Measurements from ENCODE around the gene OLIG2. TPM values are rescaled to one million over a fixed set of nuclear protein-coding genes. Genes with fewer than 3 reads are reported as not detected.
A peak's percentile ranks its signal among the peaks of the same experiment; 100 is the strongest.

Gene OLIG2
- total RNA-seq (not detected), polyA plus RNA-seq (not detected)

DNA sequence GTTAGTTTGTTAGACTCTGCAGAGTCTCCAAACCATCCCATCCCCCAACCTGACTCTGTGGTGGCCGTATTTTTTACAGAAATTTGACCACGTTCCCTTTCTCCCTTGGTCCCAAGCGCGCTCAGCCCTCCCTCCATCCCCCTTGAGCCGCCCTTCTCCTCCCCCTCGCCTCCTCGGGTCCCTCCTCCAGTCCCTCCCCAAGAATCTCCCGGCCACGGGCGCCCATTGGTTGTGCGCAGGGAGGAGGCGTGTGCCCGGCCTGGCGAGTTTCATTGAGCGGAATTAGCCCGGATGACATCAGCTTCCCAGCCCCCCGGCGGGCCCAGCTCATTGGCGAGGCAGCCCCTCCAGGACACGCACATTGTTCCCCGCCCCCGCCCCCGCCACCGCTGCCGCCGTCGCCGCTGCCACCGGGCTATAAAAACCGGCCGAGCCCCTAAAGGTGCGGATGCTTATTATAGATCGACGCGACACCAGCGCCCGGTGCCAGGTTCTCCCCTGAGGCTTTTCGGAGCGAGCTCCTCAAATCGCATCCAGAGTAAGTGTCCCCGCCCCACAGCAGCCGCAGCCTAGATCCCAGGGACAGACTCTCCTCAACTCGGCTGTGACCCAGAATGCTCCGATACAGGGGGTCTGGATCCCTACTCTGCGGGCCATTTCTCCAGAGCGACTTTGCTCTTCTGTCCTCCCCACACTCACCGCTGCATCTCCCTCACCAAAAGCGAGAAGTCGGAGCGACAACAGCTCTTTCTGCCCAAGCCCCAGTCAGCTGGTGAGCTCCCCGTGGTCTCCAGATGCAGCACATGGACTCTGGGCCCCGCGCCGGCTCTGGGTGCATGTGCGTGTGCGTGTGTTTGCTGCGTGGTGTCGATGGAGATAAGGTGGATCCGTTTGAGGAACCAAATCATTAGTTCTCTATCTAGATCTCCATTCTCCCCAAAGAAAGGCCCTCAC lies at the start of gene OLIG2:
Gene OLIG2 (plus strand): TSS at position 447 of the 954 bp plus-strand sequence. CDS start 928 bp downstream, outside the sequence.
- Histone ChIP-seq H3K4me3 (ENCODE audit: low read length in 2 of 2) (no peak within 1 kb of the TSS), H3K27ac (ENCODE audit: low read depth, low read length) (no peak within 1 kb of the TSS), H3K4me1 (ENCODE audit: insufficient read depth, low read length) (peaks cover 63% of the 10 kb centered on the region), H3K27me3 (ENCODE audit: insufficient read depth, low read length) (peaks cover 88% of the 10 kb centered on the region), H3K36me3 (ENCODE audit: insufficient read depth, low read length) (no peaks in the 10 kb centered on the region), H3K9me3 (ENCODE audit: control insufficient read depth in 1 of 2, low read length in 2 of 2) (no peaks in the 10 kb centered on the region)
- DNase-seq = no peak
- ChIA-PET POLR2A (ENCODE audit: partially characterized antibody) (no interaction called here), CTCF (ENCODE audit: partially characterized antibody) (interaction anchor here (1.0 kb wide), 1 partner anchor 172 kb away, joined by 3 read pairs; no protein-coding TSS in a partner anchor)
- peaks cover 23 to 70% (median 48%) of the 10 kb centered on the region in 4 donors for H3K4me1 Mint-ChIP-seq
- peaks cover 65% of the 10 kb centered on the region in 2 donors for H3K27me3 Mint-ChIP-seq
- H3K9me3 Mint-ChIP-seq = peaks cover 0 to 14% (median 0%) of the 10 kb centered on the region in 8 donors
- no peaks in the 10 kb centered on the region for H3K36me3 Mint-ChIP-seq
- intact Hi-C loops (cut with micrococcal nuclease) = no loop called here
- H3K4me3 Mint-ChIP-seq = peak within 1 kb of the TSS; percentile 26 to 86 (median 47)
- peak within 1 kb of the TSS in 3 of 7 donors; percentile 41 to 70 (median 46) for H3K27ac Mint-ChIP-seq

DNA sequence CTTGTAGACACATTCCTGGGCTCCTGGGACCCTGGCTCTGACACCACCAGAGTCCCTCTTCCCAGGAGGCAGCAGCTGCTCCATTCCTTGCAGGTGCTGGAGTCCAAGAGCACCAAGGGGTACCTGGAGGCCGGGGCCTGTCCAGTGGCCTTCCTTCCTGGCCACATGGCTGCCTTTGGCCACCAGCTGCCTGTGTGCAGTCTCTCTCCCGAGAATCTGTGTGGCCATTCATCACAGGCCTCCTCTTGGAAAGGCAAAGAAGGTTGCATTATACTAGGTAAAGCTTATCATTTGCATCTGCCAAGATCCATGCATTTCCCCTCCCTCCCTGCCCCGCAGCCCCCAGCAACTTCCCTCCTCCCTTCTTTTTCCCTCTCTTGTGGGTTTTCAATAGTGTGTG lies 48.9 kb upstream of the OLIG2 start:
- CTCF ChIA-PET (ENCODE audit: partially characterized antibody) = no interaction called here
- no peak for DNase-seq
- Histone ChIP-seq H3K27me3 (ENCODE audit: insufficient read depth, low read length) (no peaks in the 10 kb centered on the region), H3K9me3 (ENCODE audit: control insufficient read depth in 1 of 2, low read length in 2 of 2) (no peaks in the 10 kb centered on the region), H3K4me1 (ENCODE audit: insufficient read depth, low read length) (no peaks in the 10 kb centered on the region), H3K27ac (ENCODE audit: low read depth, low read length) (no peak overlapping the region), H3K4me3 (ENCODE audit: low read length in 2 of 2) (no peak overlapping the region), H3K36me3 (ENCODE audit: insufficient read depth, low read length) (no peaks in the 10 kb centered on the region)
- Mint-ChIP-seq H3K27ac (no peak overlapping the region), H3K36me3 (no peaks in the 10 kb centered on the region), H3K4me1 (no peaks in the 10 kb centered on the region), H3K4me3 (no peak overlapping the region), H3K27me3 (peaks cover 12 to 20% of the 10 kb centered on the region in 2 donors), H3K9me3 (no peaks in the 10 kb centered on the region)
- intact Hi-C loops (cut with micrococcal nuclease) = no loop called here
- POLR2A ChIA-PET (ENCODE audit: partially characterized antibody) = no interaction called here

DNA sequence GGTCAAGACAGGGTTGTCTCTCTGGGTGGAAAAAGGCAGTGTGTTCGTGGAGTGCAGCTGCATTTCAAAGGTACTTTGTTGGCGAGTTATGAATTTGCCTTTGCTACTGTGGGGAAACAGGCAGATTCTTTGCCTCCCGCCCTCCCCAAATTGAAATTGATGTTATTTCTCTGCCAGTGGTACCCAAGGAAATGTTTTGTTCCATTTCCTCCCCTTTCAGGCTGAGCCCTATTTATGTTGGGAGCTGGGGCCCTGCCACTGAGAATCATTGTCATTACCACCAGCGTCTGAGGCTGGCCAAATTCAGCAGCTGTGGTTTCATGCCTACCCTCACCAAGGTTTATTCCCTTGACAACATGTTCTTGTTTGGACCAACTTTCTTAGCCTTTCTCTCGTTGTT lies 48.5 kb upstream of the OLIG2 start:
- intact Hi-C loops (cut with micrococcal nuclease) = no loop called here
- ChIA-PET CTCF (ENCODE audit: partially characterized antibody) (no interaction called here), POLR2A (ENCODE audit: partially characterized antibody) (no interaction called here)
- Histone ChIP-seq H3K4me3 (ENCODE audit: low read length in 2 of 2) (no peak overlapping the region), H3K27ac (ENCODE audit: low read depth, low read length) (no peak overlapping the region), H3K27me3 (ENCODE audit: insufficient read depth, low read length) (no peaks in the 10 kb centered on the region), H3K4me1 (ENCODE audit: insufficient read depth, low read length) (no peaks in the 10 kb centered on the region), H3K9me3 (ENCODE audit: control insufficient read depth in 1 of 2, low read length in 2 of 2) (no peaks in the 10 kb centered on the region), H3K36me3 (ENCODE audit: insufficient read depth, low read length) (no peaks in the 10 kb centered on the region)
- Mint-ChIP-seq H3K27me3 (peaks cover 13 to 21% of the 10 kb centered on the region in 2 donors), H3K4me3 (no peak overlapping the region), H3K4me1 (no peaks in the 10 kb centered on the region), H3K27ac (no peak overlapping the region), H3K9me3 (no peaks in the 10 kb centered on the region), H3K36me3 (no peaks in the 10 kb centered on the region)
- DNase-seq = no peak

DNA sequence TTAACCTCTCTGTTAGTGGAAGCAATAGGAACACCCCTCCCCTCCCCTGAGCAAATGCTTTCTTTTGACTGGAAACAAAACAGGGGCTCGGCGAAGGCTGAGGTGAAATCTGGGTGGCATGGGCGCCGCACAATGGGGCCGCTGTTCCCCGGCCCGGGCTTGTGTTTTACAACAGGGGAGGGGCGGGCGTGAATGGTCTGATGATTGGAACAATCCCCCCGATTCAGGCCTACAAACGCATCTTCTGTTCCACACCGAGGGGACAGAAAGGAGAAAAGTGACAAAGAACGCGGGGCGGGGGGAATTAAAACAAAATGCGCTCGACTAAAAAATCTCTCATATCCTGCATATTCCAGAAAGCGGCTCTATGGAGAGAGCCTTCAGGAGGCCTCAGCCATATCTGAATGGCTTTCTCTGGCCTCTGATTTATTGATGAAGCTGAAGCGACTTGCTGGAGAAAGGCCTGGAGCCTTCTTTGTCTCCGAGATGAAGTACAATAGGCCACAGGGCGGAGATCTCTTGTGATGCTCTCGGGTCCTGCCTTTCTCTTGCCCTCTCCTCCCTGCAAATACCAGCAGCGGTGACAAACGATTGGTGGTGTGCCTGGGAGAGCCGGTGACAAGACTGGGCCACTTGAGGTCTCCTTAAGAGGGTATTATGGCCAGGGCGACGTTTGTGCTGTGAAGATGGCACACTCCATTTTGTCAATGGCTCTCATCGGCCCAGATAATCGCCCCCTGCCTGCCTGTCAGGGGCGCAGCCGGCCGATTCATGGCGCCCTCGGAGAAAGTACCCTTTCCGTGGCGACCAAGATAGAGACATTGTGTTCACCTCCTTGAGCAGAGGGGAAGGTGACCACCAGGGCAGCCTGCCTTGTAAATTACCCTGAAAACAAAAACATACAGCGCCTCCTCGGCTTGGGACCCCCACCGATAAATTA lies 47.1 kb upstream of the OLIG2 start:
- Histone ChIP-seq H3K9me3 (ENCODE audit: control insufficient read depth in 1 of 2, low read length in 2 of 2) (no peaks in the 10 kb centered on the region), H3K27ac (ENCODE audit: low read depth, low read length) (no peak overlapping the region), H3K4me3 (ENCODE audit: low read length in 2 of 2) (no peak overlapping the region), H3K36me3 (ENCODE audit: insufficient read depth, low read length) (no peaks in the 10 kb centered on the region), H3K4me1 (ENCODE audit: insufficient read depth, low read length) (no peaks in the 10 kb centered on the region), H3K27me3 (ENCODE audit: insufficient read depth, low read length) (no peaks in the 10 kb centered on the region)
- Mint-ChIP-seq H3K4me1 (no peaks in the 10 kb centered on the region), H3K27me3 (peaks cover 15 to 24% of the 10 kb centered on the region in 2 donors), H3K9me3 (no peaks in the 10 kb centered on the region), H3K36me3 (no peaks in the 10 kb centered on the region), H3K27ac (no peak overlapping the region), H3K4me3 (no peak overlapping the region)
- DNase-seq = no peak
- CTCF ChIA-PET (ENCODE audit: partially characterized antibody) = no interaction called here
- POLR2A ChIA-PET (ENCODE audit: partially characterized antibody) = no interaction called here
- intact Hi-C loops (cut with micrococcal nuclease) = no loop called here

DNA sequence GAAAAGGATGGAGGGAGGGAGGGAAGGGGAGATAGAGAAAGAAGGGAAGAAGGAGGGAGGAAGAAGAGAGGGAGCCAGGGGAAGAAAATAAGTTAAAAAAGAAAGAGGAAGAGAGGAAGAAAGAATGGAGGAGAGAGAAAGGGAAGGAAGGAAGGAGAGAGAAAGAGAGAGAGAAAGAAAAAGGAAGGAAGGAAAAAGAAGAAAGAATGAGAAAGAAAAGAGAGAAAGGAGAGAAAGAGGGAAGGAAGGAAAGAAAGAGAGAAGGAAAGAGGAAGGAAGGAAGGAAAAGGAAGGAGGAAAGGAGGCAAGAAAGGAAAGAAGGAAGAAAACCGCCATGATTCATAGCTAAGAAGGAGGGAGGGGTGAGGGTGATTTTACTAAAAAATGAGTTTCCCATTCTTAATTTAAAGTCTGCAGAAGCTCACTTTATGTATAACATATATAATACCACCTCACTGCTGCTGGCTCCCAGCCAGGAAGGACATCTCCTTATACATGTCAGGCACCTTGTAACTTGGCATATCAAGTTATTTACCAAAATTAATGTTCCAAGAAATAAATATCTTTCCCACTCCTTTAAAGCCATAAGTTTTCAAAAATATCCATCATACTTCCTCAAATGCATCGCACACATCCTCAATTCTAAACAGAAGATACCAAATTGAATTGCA lies 46.0 kb upstream of the OLIG2 start:
- Histone ChIP-seq H3K9me3 (ENCODE audit: control insufficient read depth in 1 of 2, low read length in 2 of 2) (no peaks in the 10 kb centered on the region), H3K36me3 (ENCODE audit: insufficient read depth, low read length) (no peaks in the 10 kb centered on the region), H3K4me1 (ENCODE audit: insufficient read depth, low read length) (no peaks in the 10 kb centered on the region), H3K27me3 (ENCODE audit: insufficient read depth, low read length) (no peaks in the 10 kb centered on the region), H3K4me3 (ENCODE audit: low read length in 2 of 2) (no peak overlapping the region), H3K27ac (ENCODE audit: low read depth, low read length) (no peak overlapping the region)
- Mint-ChIP-seq H3K4me3 (no peak overlapping the region), H3K9me3 (no peaks in the 10 kb centered on the region), H3K36me3 (no peaks in the 10 kb centered on the region), H3K4me1 (no peaks in the 10 kb centered on the region), H3K27me3 (peaks cover 19 to 28% of the 10 kb centered on the region in 2 donors), H3K27ac (peak overlapping the region in 1 of 7 donors; percentile 58)
- CTCF ChIA-PET (ENCODE audit: partially characterized antibody) = no interaction called here
- intact Hi-C loops (cut with micrococcal nuclease) = no loop called here
- DNase-seq = no peak
- POLR2A ChIA-PET (ENCODE audit: partially characterized antibody) = no interaction called here

DNA sequence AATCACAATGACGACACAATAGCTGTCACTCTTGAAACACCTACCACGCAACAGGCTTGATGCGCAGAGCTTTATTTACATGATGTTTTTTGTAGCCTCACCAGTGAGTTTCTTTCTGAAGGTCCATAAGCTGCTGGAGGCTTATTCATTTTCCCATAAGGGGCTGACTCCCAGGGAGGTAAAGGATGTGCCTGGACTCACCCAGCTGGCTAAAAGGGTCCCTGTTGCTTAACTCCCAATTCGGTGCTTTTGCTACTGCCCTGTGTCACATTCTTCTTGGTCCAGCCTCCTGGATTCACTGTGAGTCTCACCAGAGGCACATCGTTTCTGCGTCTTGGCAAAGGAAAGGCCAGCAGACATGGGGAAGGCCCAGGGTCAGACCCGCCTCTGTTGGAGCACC lies 44.6 kb upstream of the OLIG2 start:
- no peaks in the 10 kb centered on the region for H3K36me3 Mint-ChIP-seq
- POLR2A ChIA-PET (ENCODE audit: partially characterized antibody) = no interaction called here
- CTCF ChIA-PET (ENCODE audit: partially characterized antibody) = no interaction called here
- intact Hi-C loops (cut with micrococcal nuclease) = no loop called here
- Histone ChIP-seq H3K27ac (ENCODE audit: low read depth, low read length) (no peak overlapping the region), H3K27me3 (ENCODE audit: insufficient read depth, low read length) (no peaks in the 10 kb centered on the region), H3K36me3 (ENCODE audit: insufficient read depth, low read length) (no peaks in the 10 kb centered on the region), H3K4me1 (ENCODE audit: insufficient read depth, low read length) (no peaks in the 10 kb centered on the region), H3K9me3 (ENCODE audit: control insufficient read depth in 1 of 2, low read length in 2 of 2) (no peaks in the 10 kb centered on the region), H3K4me3 (ENCODE audit: low read length in 2 of 2) (no peak overlapping the region)
- H3K4me3 Mint-ChIP-seq = no peak overlapping the region
- DNase-seq = no peak
- H3K4me1 Mint-ChIP-seq = no peaks in the 10 kb centered on the region
- H3K27ac Mint-ChIP-seq = no peak overlapping the region
- H3K27me3 Mint-ChIP-seq = peaks cover 18 to 24% of the 10 kb centered on the region in 2 donors
- no peaks in the 10 kb centered on the region for H3K9me3 Mint-ChIP-seq

All from CD4-positive, alpha-beta memory T cell (primary cell).